ENCODE measurements around the gene FAM120B. TPM values are rescaled to one million over a fixed set of nuclear protein-coding genes. Genes with fewer than 3 reads are reported as not detected.

The FAM120B gene
- total and polyA plus RNA-seq, 2 of the 4 experiments (the other 2 are of a cell fraction), result 15.3 to 28.0 TPM

- H2AFZ ChIP-seq (replicated peaks; ENCODE audit: low read length, poor library complexity), result no peak overlapping the region
- no peak overlapping the region for H4K91ac ChIP-seq (ENCODE audit: insufficient read depth, low read depth, low read length)
- no peak overlapping the region for H3K23ac ChIP-seq (ENCODE audit: low read depth, low read length)
- peaks cover 3 to 13% of the 10 kb centered on the region in 2 experiments; a peak in 3 of 4 replicates for H3K79me1 ChIP-seq (ENCODE audit: low read depth in 1 of 2, low read length in 2 of 2)
- ChIA-PET POLR2A (ENCODE audit: unreplicated experiment) (no interaction called here), CTCF (no interaction called here)
- H2AK9ac ChIP-seq (replicated peaks; ENCODE audit: low read depth, low read length, poor library complexity), result no peak overlapping the region
- dilution Hi-C loops (cut with HindIII; ENCODE audit: low sequenced_read_pairs, unreplicated experiment), result no loop called here
- in situ Hi-C loops (cut with MboI; ENCODE audit: low sequenced_read_pairs), result no loop called here
- no TSS peak for BruUV-seq (replicated peaks)
- no peak overlapping the region for H4K5ac ChIP-seq (ENCODE audit: low read depth, low read length)
- no peak overlapping the region for H3K4ac ChIP-seq (ENCODE audit: low read depth, low read length)
- H3K9me1 ChIP-seq (ENCODE audit: insufficient read depth, low read length), result peaks cover 4% of the 10 kb centered on the region; the same call in 1 of the 2 replicates
- H2BK15ac ChIP-seq (ENCODE audit: low read depth, low read length), result no peak overlapping the region
- H4K8ac ChIP-seq (ENCODE audit: low read depth in 2 of 2, low read length in 2 of 2), result no peak overlapping the region
- H3K56ac ChIP-seq (ENCODE audit: extremely low read depth, insufficient read depth, low read length), result no peak overlapping the region
- H4K20me1 ChIP-seq (ENCODE audit: insufficient read depth, low read length), result no peaks in the 10 kb centered on the region
- H3K4me3 ChIP-seq (ENCODE audit: insufficient read depth, low read depth, low read length), result no peak overlapping the region
- TF ChIP-seq RAD21 (IDR thresholded peaks at IDR 0.05; ENCODE audit: low read length) (no peak), NFE2L2 (IDR thresholded peaks at IDR 0.05; ENCODE audit: low read depth, low read length) (no peak), SMC3 (IDR thresholded peaks at IDR 0.05; ENCODE audit: low read depth, low read length) (no peak)
- H3K18ac ChIP-seq (ENCODE audit: low read depth, low read length), result no peak overlapping the region
- no CpG with 5 or more reads among the region's 6 CpGs for WGBS, 2 experiments (ENCODE audit: extremely low coverage in 2 of 2, insufficient read length in 1 of 2)
- H2BK120ac ChIP-seq (ENCODE audit: low read depth, low read length), result no peak overlapping the region
- H3K14ac ChIP-seq (replicated peaks; ENCODE audit: low read depth, low read length), result no peak overlapping the region
- no peak overlapping the region for H3K27ac ChIP-seq (ENCODE audit: insufficient read depth, low read length)
- H3K9ac ChIP-seq (ENCODE audit: low read depth, low read length), result no peak overlapping the region
- H3K9me3 ChIP-seq (ENCODE audit: control insufficient read depth, insufficient read depth, low read length), result no peaks in the 10 kb centered on the region
- H2AK5ac ChIP-seq (ENCODE audit: low read depth, low read length), result no peak overlapping the region
- no peak overlapping the region for H3K4me2 ChIP-seq (ENCODE audit: low read depth, low read length)
- no peaks in the 10 kb centered on the region for H3K27me3 ChIP-seq (ENCODE audit: control insufficient read depth, insufficient read depth, low read length)
- no peaks in the 10 kb centered on the region; the same call in 1 of the 2 replicates for H3K4me1 ChIP-seq (ENCODE audit: control insufficient read depth, insufficient read depth, low read length)
- H3K36me3 ChIP-seq (ENCODE audit: control insufficient read depth, insufficient read depth, low read length), result peaks cover 15% of the 10 kb centered on the region
- no peak overlapping the region for H2BK5ac ChIP-seq (ENCODE audit: low read depth, low read length, poor library complexity, severe bottlenecking)
- H2BK20ac ChIP-seq (ENCODE audit: low read depth, low read length), result no peak overlapping the region
- intact Hi-C loops (cut with micrococcal nuclease), result no loop called here
- ATAC-seq (ENCODE audit: low read depth), result no peak
- DNase-seq, result no peak
Measured at GRCh38 chr6:170370416-170370815, 63.9 kb downstream of the FAM120B start.
